K562 (cell line): ENCODE results near the gene GUK1. TPM values are rescaled to one million over a fixed set of nuclear protein-coding genes. Genes with fewer than 3 reads are reported as not detected.

ENCODE experiments used
- DACH1 ChIP-seq: fragments of 450-650 bp; IDR thresholded peaks from 2 replicates; pipeline ENCODE4 v1.6.1; 2018; ENCODE audit not compliant: partially characterized antibody
- ILF3 ChIP-seq: fragments of 450-650 bp; IDR thresholded peaks from 2 replicates; pipeline ENCODE4 v1.6.1; 2018; ENCODE audit warnings: antibody characterized with exemption, mild to moderate bottlenecking, moderate library complexity, borderline replicate concordance
- JUN ChIP-seq, 2 experiments: sonication (generic) in 1 of 2; formaldehyde crosslinking in 1 of 2; IDR thresholded peaks; 2 replicates each; pipeline versions ENCODE4 v1.6.1 to v1.8.0; 2012 to 2022; ENCODE audit warnings: borderline replicate concordance in 2 of 2, mild to moderate bottlenecking in 2 of 2, improper control_type of control experiment in 1 of 2, low read depth in 1 of 2, low read length in 1 of 2, missing genetic modification reagents in 1 of 2
- LCOR ChIP-seq: sonication (generic); formaldehyde crosslinking; IDR thresholded peaks from 2 replicates; pipeline ENCODE4 v1.8.0; 2022; ENCODE audit warnings: mild to moderate bottlenecking, missing genetic modification reagents
- MAZ ChIP-seq, 2 experiments: fragments of 450-650 bp in 1 of 2; sonication (generic) in 1 of 2; formaldehyde crosslinking; IDR thresholded peaks in 1 of 2; conservative IDR thresholded peaks in 1 of 2; 2 replicates each; pipeline versions ENCODE4 v1.4.0 to v1.5.0; 2020; ENCODE audit warnings: mild to moderate bottlenecking in 1 of 2, missing genetic modification reagents in 1 of 2
- MBD2 ChIP-seq: sonication (generic); IDR thresholded peaks from 2 replicates; pipeline ENCODE4 v1.6.1; 2016; ENCODE audit warnings: low read depth, borderline replicate concordance
- MITF ChIP-seq: IDR thresholded peaks from 2 replicates; pipeline ENCODE4 v1.6.1; 2014; ENCODE audit warnings: antibody characterized with exemption
- PHTF2 ChIP-seq: fragments of 250-450 bp; sonication (Bioruptor Pico); IDR thresholded peaks from 2 replicates; pipeline ENCODE4 v1.5.0; 2021; ENCODE audit warnings: mild to moderate bottlenecking
- RCOR1 ChIP-seq, 2 experiments: IDR thresholded peaks; 2 replicates each; pipeline ENCODE4 v1.6.1; 2012; ENCODE audit warnings: low read depth in 2 of 2, low read length in 2 of 2, borderline replicate concordance in 1 of 2, improper control_type of control experiment in 1 of 2
- TARDBP ChIP-seq: fragments of 450-650 bp; IDR thresholded peaks from 2 replicates; pipeline ENCODE4 v1.6.1; 2016
- TBP ChIP-seq: optimal IDR thresholded peaks from 2 replicates; pipeline ENCODE3; 2011; ENCODE audit warnings: low read depth, low read length, improper control_type of control experiment
- TCF7L2 ChIP-seq: fragments of 150-350 bp; IDR thresholded peaks from 2 replicates; pipeline ENCODE4 v1.6.1; 2016; ENCODE audit warnings: low read depth, mild to moderate bottlenecking, low read length, moderate library complexity
- ZFP30 ChIP-seq: fragments of 250-450 bp; sonication (Bioruptor Pico); IDR thresholded peaks from 2 replicates; pipeline ENCODE4 v1.8.0; 2022; ENCODE audit warnings: moderate library complexity, mild to moderate bottlenecking, inconsistent platforms, borderline replicate concordance
- ZNF140 ChIP-seq: fragments of 250-450 bp; sonication (Bioruptor Pico); IDR thresholded peaks from 2 replicates; pipeline ENCODE4 v1.8.0; 2021; ENCODE audit warnings: moderate library complexity, mild to moderate bottlenecking, inconsistent platforms
- ZNF24 ChIP-seq: fragments of 450-650 bp; IDR thresholded peaks from 2 replicates; pipeline ENCODE4 v1.6.1; 2016
- ZNF431 ChIP-seq: sonication (generic); formaldehyde crosslinking; IDR thresholded peaks from 2 replicates; pipeline ENCODE4 v1.8.0; 2022; ENCODE audit warnings: mild to moderate bottlenecking, missing genetic modification reagents
- polyA plus RNA-seq, 8 experiments: library from polyadenylated mRNA; depleted of rRNA in 4 of 8; stranded (reverse) in 5 of 8; unstranded in 3 of 8; fragments of >200 nt; fragmentation: Nextera tagmentation in 2 of 8; fragmentation: Illumina TruSeq in 1 of 8; extraction: Ambion mirVana in 2 of 8; extraction: Trizol in 1 of 8; gene quantifications; 2 replicates each; pipeline versions ENCODE4 v1.2.1 to v1.2.3, GENCODE V29; 2011 to 2014; ENCODE audit warnings: inconsistent platforms in 1 of 8, missing spikeins in 1 of 8
- total RNA-seq, 7 experiments: library from RNA; depleted of rRNA in 6 of 7; stranded (reverse); fragments of >200 nt in 6 of 7; fragmentation: Illumina TruSeq in 2 of 7; extraction: Trizol in 2 of 7; gene quantifications; 2 replicates each; pipeline versions ENCODE4 v1.2.1 to v1.2.3, GENCODE V29; 2011 to 2021; ENCODE audit warnings: low replicate concordance in 1 of 7
- TF ChIP-seq, protein P1 (sequence below): fragments of 250-450 bp; sonication (Bioruptor Pico); IDR thresholded peaks from 2 replicates; pipeline ENCODE4 v1.8.0; 2021; ENCODE audit warnings: moderate library complexity, mild to moderate bottlenecking, inconsistent platforms
- TF ChIP-seq, protein P2 (sequence below), 2 experiments: fragments of 450-650 bp in 1 of 2; sonication (generic) in 1 of 2; formaldehyde crosslinking in 1 of 2; IDR thresholded peaks in 1 of 2; conservative IDR thresholded peaks in 1 of 2; 2 replicates each; pipeline versions ENCODE4 v1.6.1 to v1.8.1; 2016 to 2023; ENCODE audit warnings: mild to moderate bottlenecking in 2 of 2, moderate library complexity in 2 of 2, inconsistent platforms in 1 of 2, missing genetic modification reagents in 1 of 2
- TF ChIP-seq, protein P3 (sequence below): fragments of 450-650 bp; IDR thresholded peaks from 2 replicates; pipeline ENCODE4 v1.7.0; 2016; ENCODE audit warnings: borderline replicate concordance

Gene GUK1
- total and polyA plus RNA-seq, 9 of the 15 experiments (the other 6 are each of a cell fraction or from before 2014, with no cell fraction given) = 7.0 to 331 (median 132) TPM

- TF ChIP-seq, protein P1, sequence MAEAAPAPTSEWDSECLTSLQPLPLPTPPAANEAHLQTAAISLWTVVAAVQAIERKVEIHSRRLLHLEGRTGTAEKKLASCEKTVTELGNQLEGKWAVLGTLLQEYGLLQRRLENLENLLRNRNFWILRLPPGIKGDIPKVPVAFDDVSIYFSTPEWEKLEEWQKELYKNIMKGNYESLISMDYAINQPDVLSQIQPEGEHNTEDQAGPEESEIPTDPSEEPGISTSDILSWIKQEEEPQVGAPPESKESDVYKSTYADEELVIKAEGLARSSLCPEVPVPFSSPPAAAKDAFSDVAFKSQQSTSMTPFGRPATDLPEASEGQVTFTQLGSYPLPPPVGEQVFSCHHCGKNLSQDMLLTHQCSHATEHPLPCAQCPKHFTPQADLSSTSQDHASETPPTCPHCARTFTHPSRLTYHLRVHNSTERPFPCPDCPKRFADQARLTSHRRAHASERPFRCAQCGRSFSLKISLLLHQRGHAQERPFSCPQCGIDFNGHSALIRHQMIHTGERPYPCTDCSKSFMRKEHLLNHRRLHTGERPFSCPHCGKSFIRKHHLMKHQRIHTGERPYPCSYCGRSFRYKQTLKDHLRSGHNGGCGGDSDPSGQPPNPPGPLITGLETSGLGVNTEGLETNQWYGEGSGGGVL (CRISPR knock-in tag) = no peak
- TF ChIP-seq LCOR (CRISPR knock-in tag) = 0 out of 2 replicates have a peak, but pooled peaks have one; percentile 50
- peak; percentile 49; the same call in 1 of the 2 replicates for TF ChIP-seq MITF
- TF ChIP-seq ILF3 = no peak; the same call in 1 of the 2 replicates
- TF ChIP-seq DACH1 = peak; percentile 43
- no peak for TF ChIP-seq ZFP30 (CRISPR knock-in tag)
- no peak; the same call in 1 of the 2 replicates for TF ChIP-seq MBD2
- TF ChIP-seq, protein P2, sequence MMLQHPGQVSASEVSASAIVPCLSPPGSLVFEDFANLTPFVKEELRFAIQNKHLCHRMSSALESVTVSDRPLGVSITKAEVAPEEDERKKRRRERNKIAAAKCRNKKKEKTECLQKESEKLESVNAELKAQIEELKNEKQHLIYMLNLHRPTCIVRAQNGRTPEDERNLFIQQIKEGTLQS (IDR thresholded peaks at IDR 0.05) = peak; percentile 86
- TF ChIP-seq, protein P2 (CRISPR knock-in tag; conservative IDR thresholded peaks at IDR 0.05) = no peak
- peak; percentile 49; the same call in 1 of the 2 replicates for TF ChIP-seq ZNF24
- TF ChIP-seq ZNF431 (CRISPR knock-in tag) = no peak
- TF ChIP-seq PHTF2 (CRISPR knock-in tag) = 0 out of 2 replicates have a peak, but pooled peaks have one; percentile 25
- TF ChIP-seq MAZ (CRISPR knock-in tag; conservative IDR thresholded peaks at IDR 0.05 in 1 of 2, IDR thresholded peaks at IDR 0.05 in 1 of 2) = peak; percentile 86 to 95
- TF ChIP-seq JUN (IDR thresholded peaks at IDR 0.05; ENCODE audit: borderline replicate concordance, low read depth, low read length) = peak; percentile 43
- TF ChIP-seq JUN (CRISPR knock-in tag; IDR thresholded peaks at IDR 0.05; ENCODE audit: borderline replicate concordance) = peak; percentile 30; the same call in 1 of the 2 replicates
- peak; percentile 58 for TF ChIP-seq TBP
- TF ChIP-seq TARDBP = peak; percentile 96
- no peak for TF ChIP-seq ZNF140 (CRISPR knock-in tag)
- no peak for TF ChIP-seq TCF7L2
- TF ChIP-seq, protein P3, sequence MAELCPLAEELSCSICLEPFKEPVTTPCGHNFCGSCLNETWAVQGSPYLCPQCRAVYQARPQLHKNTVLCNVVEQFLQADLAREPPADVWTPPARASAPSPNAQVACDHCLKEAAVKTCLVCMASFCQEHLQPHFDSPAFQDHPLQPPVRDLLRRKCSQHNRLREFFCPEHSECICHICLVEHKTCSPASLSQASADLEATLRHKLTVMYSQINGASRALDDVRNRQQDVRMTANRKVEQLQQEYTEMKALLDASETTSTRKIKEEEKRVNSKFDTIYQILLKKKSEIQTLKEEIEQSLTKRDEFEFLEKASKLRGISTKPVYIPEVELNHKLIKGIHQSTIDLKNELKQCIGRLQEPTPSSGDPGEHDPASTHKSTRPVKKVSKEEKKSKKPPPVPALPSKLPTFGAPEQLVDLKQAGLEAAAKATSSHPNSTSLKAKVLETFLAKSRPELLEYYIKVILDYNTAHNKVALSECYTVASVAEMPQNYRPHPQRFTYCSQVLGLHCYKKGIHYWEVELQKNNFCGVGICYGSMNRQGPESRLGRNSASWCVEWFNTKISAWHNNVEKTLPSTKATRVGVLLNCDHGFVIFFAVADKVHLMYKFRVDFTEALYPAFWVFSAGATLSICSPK = no peak
- peak in 1 of 2 experiments; percentile 67; a peak in 1 of 4 replicates for TF ChIP-seq RCOR1 (IDR thresholded peaks at IDR 0.05; ENCODE audit: borderline replicate concordance in 1 of 2, low read depth in 2 of 2, low read length in 2 of 2)
Measured at GRCh38 chr1:228139931-228140723, at the start of gene GUK1 (continued).
